CD14-positive monocyte (primary cell): ENCODE measurements around the gene USP24. TPM values are rescaled to one million over a fixed set of nuclear protein-coding genes. Genes with fewer than 3 reads are reported as not detected.

Experiments used
- DNase-seq, 3 donors: peaks; one replicate each; pipeline ENCODE4 v3.0.0-alpha.2; 2011 to 2022
- H2AFZ ChIP-seq: 2 replicates; pipeline ENCODE4 v1.6.0; 2012; ENCODE audit warnings: mild to moderate bottlenecking, low read depth, low read length, inconsistent platforms; ENCODE audit not compliant: insufficient read depth, poor library complexity, severe bottlenecking
- H3K27ac ChIP-seq, 2 donors: 1 replicate in 1 of 2; 2 replicates in 1 of 2; pipeline ENCODE4 v1.5.1; 2012 to 2013; ENCODE audit warnings: low read length in 2 of 2, control low read depth in 1 of 2, inconsistent platforms in 1 of 2, low read depth in 1 of 2, mild to moderate bottlenecking in 1 of 2
- H3K27me3 ChIP-seq, 2 donors: one replicate each; pipeline versions ENCODE4 v1.6.0 to v1.6.1; 2011 to 2013; ENCODE audit warnings: low read length in 2 of 2; ENCODE audit not compliant: control insufficient read depth in 2 of 2, insufficient read depth in 2 of 2
- H3K36me3 ChIP-seq, 2 donors: replicated peaks in 1 of 2; 1 replicate in 1 of 2; 2 replicates in 1 of 2; pipeline versions ENCODE4 v1.5.1 to v1.6.1; 2012 to 2013; ENCODE audit warnings: low read length in 2 of 2, control low read depth in 1 of 2, inconsistent platforms in 1 of 2, mild to moderate bottlenecking in 1 of 2; ENCODE audit not compliant: insufficient read depth in 2 of 2, control insufficient read depth in 1 of 2
- H3K4me1 ChIP-seq, 2 donors: 1 replicate in 1 of 2; 2 replicates in 1 of 2; pipeline versions ENCODE4 v1.5.1 to v1.6.1; 2012 to 2013; ENCODE audit warnings: low read length in 2 of 2, control low read depth in 1 of 2, inconsistent platforms in 1 of 2, mild to moderate bottlenecking in 1 of 2, moderate library complexity in 1 of 2; ENCODE audit not compliant: insufficient read depth in 2 of 2, control insufficient read depth in 1 of 2
- H3K4me2 ChIP-seq: replicated peaks from 2 replicates; pipeline ENCODE3; 2012; ENCODE audit warnings: low read length, moderate library complexity, mild to moderate bottlenecking; ENCODE audit not compliant: poor library complexity, severe bottlenecking; ENCODE audit errors: extremely low read depth
- H3K4me3 ChIP-seq, 3 experiments: fragments of 200-600 bp in 1 of 3; sonication (generic) in 1 of 3; replicated peaks in 1 of 3; 1 replicate in 2 of 3; 2 replicates in 1 of 3; pipeline ENCODE4 v1.5.1; 2011 to 2013; ENCODE audit warnings: low read length in 3 of 3, mild to moderate bottlenecking in 3 of 3, control low read depth in 2 of 3, low read depth in 2 of 3, inconsistent platforms in 1 of 3, moderate library complexity in 1 of 3
- H3K79me2 ChIP-seq: 2 replicates; pipeline ENCODE4 v1.6.0; 2012; ENCODE audit warnings: mild to moderate bottlenecking, control low read depth, inconsistent platforms, low read length, moderate library complexity; ENCODE audit not compliant: insufficient read depth
- H3K9ac ChIP-seq: 2 replicates; pipeline ENCODE4 v1.6.0; 2017; ENCODE audit warnings: low read length, mild to moderate bottlenecking; ENCODE audit not compliant: insufficient read depth, poor library complexity, severe bottlenecking
- H3K9me3 ChIP-seq, 2 donors: replicated peaks in 1 of 2; 1 replicate in 1 of 2; 2 replicates in 1 of 2; pipeline versions ENCODE4 v1.5.1 to v1.6.1; 2012 to 2013; ENCODE audit warnings: low read length in 2 of 2, control low read depth in 1 of 2; ENCODE audit not compliant: control insufficient read depth in 1 of 2, insufficient read depth in 1 of 2
- H4K20me1 ChIP-seq: 2 replicates; pipeline ENCODE4 v1.6.0; 2012; ENCODE audit warnings: mild to moderate bottlenecking, low read length, control low read depth, moderate library complexity; ENCODE audit not compliant: insufficient read depth
- H3K27ac Mint-ChIP-seq, 7 donors: one replicate each; pipeline ENCODE4 v1.8.0; 2020; ENCODE audit warnings: mild to moderate bottlenecking in 7 of 7, mixed read lengths in 7 of 7, moderate library complexity in 6 of 7, inconsistent platforms in 2 of 7
- H3K27me3 Mint-ChIP-seq, 3 donors: one replicate each; pipeline ENCODE4 v1.8.0; 2021 to 2022; ENCODE audit warnings: low read depth in 3 of 3, mild to moderate bottlenecking in 3 of 3, mixed read lengths in 3 of 3, moderate library complexity in 3 of 3, inconsistent platforms in 1 of 3
- H3K36me3 Mint-ChIP-seq, 2 donors: one replicate each; pipeline ENCODE4 v1.8.0; 2020; ENCODE audit warnings: mixed read lengths in 2 of 2, inconsistent platforms in 1 of 2, mild to moderate bottlenecking in 1 of 2
- H3K4me1 Mint-ChIP-seq: one replicate; pipeline ENCODE4 v1.8.0; 2020; ENCODE audit warnings: mild to moderate bottlenecking, mixed read lengths
- H3K4me3 Mint-ChIP-seq, 2 donors: one replicate each; pipeline ENCODE4 v1.8.0; 2020; ENCODE audit warnings: mild to moderate bottlenecking in 2 of 2, mixed read lengths in 2 of 2, moderate library complexity in 1 of 2
- H3K9me3 Mint-ChIP-seq, 7 donors: one replicate each; pipeline ENCODE4 v1.8.0; 2020 to 2022; ENCODE audit warnings: mixed read lengths in 7 of 7, mild to moderate bottlenecking in 6 of 7, moderate library complexity in 6 of 7, inconsistent platforms in 2 of 7
- WGBS: methylation state at CpG from one replicate; pipeline ENCODE4 v1.1.5; 2013; ENCODE audit warnings: missing lambda C conversion rate; ENCODE audit not compliant: insufficient coverage; 5-methylcytosine and 5-hydroxymethylcytosine counted together
- intact Hi-C, 2 donors: fragments of 100-400 bp; cut with micrococcal nuclease; formaldehyde crosslinking; loops; one replicate each; pipeline versions ENCODE4 v1.15.0 to v1.15.1; 2023
- polyA plus RNA-seq, 3 donors: library from polyadenylated mRNA; depleted of rRNA in 1 of 3; unstranded in 2 of 3; stranded (reverse) in 1 of 3; fragments of 300-500 nt in 2 of 3; fragments of >200 nt in 1 of 3; fragmentation: Illumina TruSeq in 2 of 3; gene quantifications; 1 replicate in 2 of 3; 2 replicates in 1 of 3; pipeline ENCODE4 v1.2.3, GENCODE V29; 2012 to 2021
- TF ChIP-seq, protein P1 (sequence below): fragments of 200-600 bp; IDR thresholded peaks from one replicate; pipeline ENCODE4 v1.8.0; 2022; ENCODE audit warnings: antibody characterized with exemption, mild to moderate bottlenecking

USP24 gene
- polyA plus RNA-seq, 3 donors = 1.1 to 14.2 (median 2.1) TPM

DNA sequence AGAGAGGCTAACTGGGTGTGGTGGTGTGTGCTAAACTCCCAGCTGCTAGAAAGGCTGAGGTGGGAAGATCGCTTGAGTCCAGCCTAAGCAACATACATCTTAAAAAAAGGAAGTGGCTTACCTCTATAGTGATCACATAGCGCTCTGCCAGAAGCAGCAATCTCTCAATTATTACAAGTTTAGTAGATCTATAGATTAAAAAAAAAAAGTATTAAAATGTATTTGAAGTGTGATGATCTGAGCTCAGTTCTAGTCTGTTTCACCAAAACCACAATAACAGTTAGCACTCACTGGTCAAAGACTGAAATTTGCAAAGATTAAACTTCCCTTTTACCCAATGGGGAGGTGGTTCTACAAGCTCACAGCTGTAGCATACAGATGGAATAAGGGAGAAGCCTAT is 76.3 kb downstream of the USP24 start:
- H4K20me1 ChIP-seq = no peaks in the 10 kb centered on the region
- Mint-ChIP-seq H3K27me3 (no peaks in the 10 kb centered on the region), H3K9me3 (no peaks in the 10 kb centered on the region), H3K36me3 (peaks cover 28 to 50% of the 10 kb centered on the region in 2 donors), H3K27ac (no peak overlapping the region), H3K4me3 (no peak overlapping the region), H3K4me1 (peaks cover 3% of the 10 kb centered on the region)
- H3K27me3 ChIP-seq = no peaks in the 10 kb centered on the region
- H3K79me2 ChIP-seq = no peaks in the 10 kb centered on the region
- peaks cover 89 to 96% of the 10 kb centered on the region in 2 donors for H3K36me3 ChIP-seq
- no peaks in the 10 kb centered on the region for H3K4me1 ChIP-seq
- WGBS = no CpG with 5 or more reads among the region's 2 CpGs
- DNase-seq = no peak
- H2AFZ ChIP-seq = no peak overlapping the region
- no peak overlapping the region for H3K27ac ChIP-seq
- H3K9me3 ChIP-seq = no peaks in the 10 kb centered on the region
- H3K9ac ChIP-seq = no peak overlapping the region
- no peak overlapping the region for H3K4me3 ChIP-seq
- H3K4me2 ChIP-seq = no peak overlapping the region
- intact Hi-C loops = no loop called here
- TF ChIP-seq, protein P1, sequence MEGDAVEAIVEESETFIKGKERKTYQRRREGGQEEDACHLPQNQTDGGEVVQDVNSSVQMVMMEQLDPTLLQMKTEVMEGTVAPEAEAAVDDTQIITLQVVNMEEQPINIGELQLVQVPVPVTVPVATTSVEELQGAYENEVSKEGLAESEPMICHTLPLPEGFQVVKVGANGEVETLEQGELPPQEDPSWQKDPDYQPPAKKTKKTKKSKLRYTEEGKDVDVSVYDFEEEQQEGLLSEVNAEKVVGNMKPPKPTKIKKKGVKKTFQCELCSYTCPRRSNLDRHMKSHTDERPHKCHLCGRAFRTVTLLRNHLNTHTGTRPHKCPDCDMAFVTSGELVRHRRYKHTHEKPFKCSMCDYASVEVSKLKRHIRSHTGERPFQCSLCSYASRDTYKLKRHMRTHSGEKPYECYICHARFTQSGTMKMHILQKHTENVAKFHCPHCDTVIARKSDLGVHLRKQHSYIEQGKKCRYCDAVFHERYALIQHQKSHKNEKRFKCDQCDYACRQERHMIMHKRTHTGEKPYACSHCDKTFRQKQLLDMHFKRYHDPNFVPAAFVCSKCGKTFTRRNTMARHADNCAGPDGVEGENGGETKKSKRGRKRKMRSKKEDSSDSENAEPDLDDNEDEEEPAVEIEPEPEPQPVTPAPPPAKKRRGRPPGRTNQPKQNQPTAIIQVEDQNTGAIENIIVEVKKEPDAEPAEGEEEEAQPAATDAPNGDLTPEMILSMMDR = no peak

GRCh38 chr1:55134152-55134808 is 80.9 kb downstream of the USP24 start:
- H4K20me1 ChIP-seq = no peaks in the 10 kb centered on the region
- Mint-ChIP-seq H3K36me3 (peaks cover 26 to 57% of the 10 kb centered on the region in 2 donors), H3K9me3 (no peaks in the 10 kb centered on the region), H3K27me3 (no peaks in the 10 kb centered on the region), H3K27ac (no peak overlapping the region), H3K4me1 (peaks cover 4% of the 10 kb centered on the region), H3K4me3 (no peak overlapping the region)
- H3K4me2 ChIP-seq = no peak overlapping the region
- no peak overlapping the region for H3K27ac ChIP-seq
- 92% methylated on average over 2 of the region's 7 CpGs for WGBS
- no peak for DNase-seq
- no peaks in the 10 kb centered on the region for H3K27me3 ChIP-seq
- no peak overlapping the region for H2AFZ ChIP-seq
- peaks cover 5 to 7% of the 10 kb centered on the region in 2 donors for H3K4me1 ChIP-seq
- no peaks in the 10 kb centered on the region for H3K9me3 ChIP-seq
- H3K9ac ChIP-seq = no peak overlapping the region
- H3K36me3 ChIP-seq = peaks cover 83 to 97% of the 10 kb centered on the region in 2 donors
- H3K79me2 ChIP-seq = no peaks in the 10 kb centered on the region
- intact Hi-C loops = no loop called here
- TF ChIP-seq, protein P1 = no peak
- H3K4me3 ChIP-seq = no peak overlapping the region
